Measurements from ENCODE around the gene KIF14. TPM values are rescaled to one million over a fixed set of nuclear protein-coding genes. Genes with fewer than 3 reads are reported as not detected.

Gene KIF14
- total and polyA plus RNA-seq, 2 of the 4 experiments (the other 2 are of a cell fraction): 2.3 to 4.7 TPM

DNA sequence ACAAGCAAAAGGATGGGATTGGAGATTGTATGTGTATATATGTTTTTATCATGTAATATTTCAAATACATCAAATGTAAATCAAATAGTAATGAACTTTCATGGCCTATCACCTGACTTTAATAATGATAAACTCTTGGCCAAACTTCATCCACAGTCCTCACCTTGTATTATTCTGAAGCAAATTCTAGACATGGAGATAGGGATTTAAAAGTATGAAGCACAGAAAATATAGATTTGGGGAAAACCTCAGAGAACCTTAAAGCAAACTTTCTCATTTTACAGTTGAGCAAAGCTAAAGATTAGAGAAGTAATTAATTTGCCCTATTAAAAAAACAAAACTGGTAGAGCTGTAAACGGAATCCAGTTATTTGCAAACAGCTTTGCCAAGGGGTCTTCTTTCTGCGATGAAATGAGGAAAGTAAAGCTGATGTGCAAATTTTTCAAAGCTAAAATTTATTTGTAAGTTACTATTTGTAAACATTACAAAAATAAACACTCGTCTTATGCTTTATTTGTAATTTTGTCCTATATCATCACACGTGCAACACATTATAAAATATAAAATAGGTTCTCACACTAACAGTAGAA lies 19.9 kb upstream of the KIF14 start:
- ChIA-PET POLR2A (ENCODE audit: unreplicated experiment) (no interaction called here), CTCF (interaction anchor here (0.5 to 0.6 kb wide), 2 partner anchors 163 to 205 kb away, joined by 3 to 7 read pairs; no protein-coding TSS in a partner anchor)
- Histone ChIP-seq H3K23ac (ENCODE audit: low read depth, low read length) (no peak overlapping the region), H3K18ac (ENCODE audit: low read depth, low read length) (no peak overlapping the region; the same call in 1 of the 2 replicates), H2BK20ac (ENCODE audit: low read depth, low read length) (peak overlapping the region; percentile 73; the same call in 1 of the 2 replicates), H2AFZ (replicated peaks; ENCODE audit: low read length, poor library complexity) (no peak overlapping the region), H3K14ac (replicated peaks; ENCODE audit: low read depth, low read length) (no peak overlapping the region), H3K4me3 (ENCODE audit: insufficient read depth, low read depth, low read length) (no peak overlapping the region), H3K4me1 (ENCODE audit: control insufficient read depth, insufficient read depth, low read length) (peaks cover 2% of the 10 kb centered on the region), H3K27me3 (ENCODE audit: control insufficient read depth, insufficient read depth, low read length) (no peaks in the 10 kb centered on the region), H3K4me2 (ENCODE audit: low read depth, low read length) (no peak overlapping the region), H2BK15ac (ENCODE audit: low read depth, low read length) (peak overlapping the region; percentile 50; the same call in 1 of the 3 replicates), H2BK120ac (ENCODE audit: low read depth, low read length) (peak overlapping the region; percentile 52; the same call in 1 of the 2 replicates), H2AK5ac (ENCODE audit: low read depth, low read length) (no peak overlapping the region; the same call in 1 of the 2 replicates), H4K5ac (ENCODE audit: low read depth, low read length) (no peak overlapping the region), H4K91ac (ENCODE audit: insufficient read depth, low read depth, low read length) (no peak overlapping the region), H4K8ac (ENCODE audit: low read depth in 2 of 2, low read length in 2 of 2) (peak overlapping the region in 1 of 2 experiments; percentile 72; a peak in 1 of 4 replicates), H4K20me1 (ENCODE audit: insufficient read depth, low read length) (no peaks in the 10 kb centered on the region), H3K4ac (ENCODE audit: low read depth, low read length) (no peak overlapping the region), H3K9me3 (ENCODE audit: control insufficient read depth, insufficient read depth, low read length) (no peaks in the 10 kb centered on the region), H3K56ac (ENCODE audit: extremely low read depth, insufficient read depth, low read length) (no peak overlapping the region), H2AK9ac (replicated peaks; ENCODE audit: low read depth, low read length, poor library complexity) (no peak overlapping the region), H3K9ac (ENCODE audit: low read depth, low read length) (no peak overlapping the region), H3K9me1 (ENCODE audit: insufficient read depth, low read length) (0 out of 2 replicates have a peak, but pooled peaks cover 2% of the 10 kb centered on the region), H3K27ac (ENCODE audit: insufficient read depth, low read length) (no peak overlapping the region), H3K36me3 (ENCODE audit: control insufficient read depth, insufficient read depth, low read length) (0 out of 2 replicates have a peak, but pooled peaks cover 1% of the 10 kb centered on the region), H2BK5ac (ENCODE audit: low read depth, low read length, poor library complexity, severe bottlenecking) (peak overlapping the region; percentile 71), H3K79me1 (ENCODE audit: low read depth in 1 of 2, low read length in 2 of 2) (no peaks in the 10 kb centered on the region)
- BruUV-seq (replicated peaks): no TSS peak
- dilution Hi-C loops (cut with HindIII; ENCODE audit: low sequenced_read_pairs, unreplicated experiment): no loop called here
- DNase-seq (no peak), ATAC-seq (ENCODE audit: low read depth) (no peak)
- no peak for TF ChIP-seq MXI1 (IDR thresholded peaks at IDR 0.05; ENCODE audit: borderline replicate concordance, low read depth, low read length)
- TF ChIP-seq RFX5 (IDR thresholded peaks at IDR 0.05; ENCODE audit: low read depth, low read length): no peak
- TF ChIP-seq MAFK (IDR thresholded peaks at IDR 0.05; ENCODE audit: low read depth, low read length): no peak
- intact Hi-C loops (cut with micrococcal nuclease): no loop called here
- WGBS, 2 experiments (ENCODE audit: extremely low coverage in 2 of 2, insufficient read length in 1 of 2): no CpG with 5 or more reads among the region's 4 CpGs
- in situ Hi-C loops (cut with MboI; ENCODE audit: low sequenced_read_pairs): no loop called here

All from IMR-90 (cell line).